SK-N-SH (cell line): ENCODE data around the gene VPS8.

Experiments used
- CHD2 ChIP-seq: fragments of 150-350 bp; IDR thresholded peaks from 2 replicates; pipeline ENCODE4 v1.6.1; 2018; ENCODE audit warnings: low read length; ENCODE audit not compliant: partially characterized antibody
- CTCF ChIP-seq: fragments of 200-600 bp; sonication (generic); IDR thresholded peaks from 2 replicates; pipeline ENCODE4 v1.6.1; 2017; ENCODE audit warnings: antibody characterized with exemption, mild to moderate bottlenecking, moderate library complexity
- ELF1 ChIP-seq: IDR thresholded peaks from 2 replicates; pipeline ENCODE4 v1.4.0; 2012
- EP300 ChIP-seq, 2 experiments: IDR thresholded peaks; 2 replicates each; pipeline versions ENCODE4 v1.4.0 to v1.6.1; 2012; ENCODE audit warnings: borderline replicate concordance in 1 of 2, low read depth in 1 of 2, low read length in 1 of 2
- IRF3 ChIP-seq: fragments of 150-350 bp; IDR thresholded peaks from 2 replicates; pipeline ENCODE4 v1.6.1; 2016; ENCODE audit warnings: mild to moderate bottlenecking, low read depth, low read length
- MAX ChIP-seq: IDR thresholded peaks from 2 replicates; pipeline ENCODE4 v1.4.0; 2012; ENCODE audit warnings: low read depth
- NRF1 ChIP-seq: IDR thresholded peaks from 2 replicates; pipeline ENCODE4 v1.6.1; 2012; ENCODE audit warnings: low read depth, mild to moderate bottlenecking, low read length
- RAD21 ChIP-seq: IDR thresholded peaks from 2 replicates; pipeline ENCODE4 v1.6.1; 2012; ENCODE audit warnings: mild to moderate bottlenecking, low read length
- SIN3A ChIP-seq: IDR thresholded peaks from 2 replicates; pipeline ENCODE4 v1.6.1; 2012; ENCODE audit warnings: low read depth, mild to moderate bottlenecking, low read length, moderate library complexity, borderline replicate concordance
- TCF12 ChIP-seq: IDR thresholded peaks from 2 replicates; pipeline ENCODE4 v1.4.0; 2012
- ZBTB33 ChIP-seq: IDR thresholded peaks from 2 replicates; pipeline ENCODE4 v1.4.0; 2012; ENCODE audit warnings: low read depth, borderline replicate concordance

- TF ChIP-seq CHD2 = no peak
- TF ChIP-seq EP300 (IDR thresholded peaks at IDR 0.05; ENCODE audit: borderline replicate concordance in 1 of 2, low read depth in 1 of 2, low read length in 1 of 2) = no peak
- no peak for TF ChIP-seq CTCF
- no peak for TF ChIP-seq MAX
- no peak for TF ChIP-seq RAD21
- no peak for TF ChIP-seq NRF1
- no peak for TF ChIP-seq IRF3
- TF ChIP-seq ELF1 = no peak
- TF ChIP-seq ZBTB33 = no peak
- TF ChIP-seq TCF12 = no peak
- no peak for TF ChIP-seq SIN3A
Measured at GRCh38 chr3:185042312-185043050, 230.5 kb downstream of the VPS8 start.
